Type B pancreatic cell (in vitro differentiated cells): ENCODE data around the gene MT1H. TPM values are rescaled to one million over a fixed set of nuclear protein-coding genes. Genes with fewer than 3 reads are reported as not detected.
A peak's percentile ranks its signal among the peaks of the same experiment; 100 is the strongest.
"Not testable (repeated sequence)": the region's sequence is repeated elsewhere in the genome, so short reads cannot be mapped to it uniquely, and the experiment has no call there.

Source experiments
- DNase-seq: peaks from one replicate; pipeline ENCODE4 v3.0.0; 2021; ENCODE audit warnings: mixed read lengths; ENCODE audit not compliant: unreplicated experiment; ENCODE audit errors: extremely low spot score
- H3K27ac Mint-ChIP-seq: 2 replicates; pipeline ENCODE4 v1.8.0; 2021; ENCODE audit warnings: mild to moderate bottlenecking, mixed read lengths
- H3K27me3 Mint-ChIP-seq: 2 replicates; pipeline ENCODE4 v1.8.0; 2021; ENCODE audit warnings: mixed read lengths
- H3K36me3 Mint-ChIP-seq: 2 replicates; pipeline ENCODE4 v1.8.0; 2021; ENCODE audit warnings: mixed read lengths
- H3K4me1 Mint-ChIP-seq: one replicate; pipeline ENCODE4 v1.8.0; 2021; ENCODE audit warnings: mixed read lengths; ENCODE audit not compliant: unreplicated experiment
- H3K4me3 Mint-ChIP-seq: 2 replicates; pipeline ENCODE4 v1.8.0; 2021; ENCODE audit warnings: mild to moderate bottlenecking, mixed read lengths
- H3K9me3 Mint-ChIP-seq: 2 replicates; pipeline ENCODE4 v1.8.0; 2021; ENCODE audit warnings: mixed read lengths
- CTCF ChIP-seq: fragments of 200-600 bp; sonication (generic); conservative IDR thresholded peaks from 2 replicates; pipeline ENCODE4 v1.5.0; 2021; ENCODE audit warnings: antibody characterized with exemption, mild to moderate bottlenecking
- long read RNA-seq: library from polyadenylated mRNA; unstranded; transcript quantifications from one replicate; pipeline ENCODE4 v2.0.0, GENCODE V29; 2020
- total RNA-seq: library from RNA; stranded (reverse); gene quantifications from 2 replicates; pipeline ENCODE4 v1.2.1, GENCODE V29; 2021; ENCODE audit warnings: low replicate concordance

MT1H gene
- 2.2 and 2.4 TPM in 2 replicates for total RNA-seq
- long read RNA-seq: 0 reads

DNA sequence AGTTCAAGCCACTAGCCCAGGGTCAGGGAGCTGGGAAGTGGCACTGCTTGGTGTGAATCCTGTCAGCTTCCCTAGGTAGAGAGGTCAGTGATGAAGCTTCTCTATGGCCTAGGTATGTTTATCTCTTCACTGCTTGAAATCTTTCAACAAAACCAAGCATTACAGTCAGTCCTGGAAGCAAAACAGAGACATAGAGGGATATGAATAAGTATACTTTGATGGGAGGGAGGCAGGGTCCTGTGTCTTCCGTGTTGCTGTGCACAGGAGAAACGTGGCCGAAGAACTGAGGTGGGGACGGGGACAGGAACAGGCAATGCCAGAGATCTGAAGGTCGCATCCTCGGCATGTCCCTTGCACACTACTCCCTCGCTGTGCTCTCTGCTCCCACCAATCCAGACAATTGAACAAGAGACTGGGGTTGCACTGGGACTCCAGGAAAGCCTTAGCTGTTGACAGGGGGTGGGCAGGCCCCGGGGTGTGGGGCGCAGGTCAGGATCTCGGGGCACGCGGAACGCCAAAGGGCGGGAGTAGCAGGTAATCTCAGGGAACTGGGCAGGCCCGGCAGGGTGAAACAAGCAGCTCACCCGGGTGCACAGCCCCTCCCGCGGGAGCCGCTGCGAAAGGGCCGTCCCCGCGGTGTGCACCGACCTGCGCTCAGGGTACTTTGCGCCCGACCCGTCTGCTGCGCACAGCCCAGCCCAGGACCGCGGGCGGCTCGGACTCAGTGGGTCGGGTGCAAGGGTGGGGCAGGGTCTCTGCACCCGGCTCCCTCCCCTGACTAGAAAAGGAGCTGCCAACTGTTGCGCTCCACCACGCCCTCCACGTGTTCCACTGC lies at the start of gene MT1H:
Gene MT1H (plus strand): TSS at position 810 of the 835 bp plus-strand sequence. CDS start 71 bp downstream, outside the sequence.
- no peaks in the 10 kb centered on the region for H3K9me3 Mint-ChIP-seq
- no peak within 1 kb of the TSS for H3K4me3 Mint-ChIP-seq
- peaks cover 100% of the 10 kb centered on the region for H3K27me3 Mint-ChIP-seq
- no peaks in the 10 kb centered on the region for H3K36me3 Mint-ChIP-seq
- no peak for TF ChIP-seq CTCF
- H3K4me1 Mint-ChIP-seq: peaks cover 2% of the 10 kb centered on the region
- DNase-seq: no peak
- H3K27ac Mint-ChIP-seq: no peak within 1 kb of the TSS

DNA sequence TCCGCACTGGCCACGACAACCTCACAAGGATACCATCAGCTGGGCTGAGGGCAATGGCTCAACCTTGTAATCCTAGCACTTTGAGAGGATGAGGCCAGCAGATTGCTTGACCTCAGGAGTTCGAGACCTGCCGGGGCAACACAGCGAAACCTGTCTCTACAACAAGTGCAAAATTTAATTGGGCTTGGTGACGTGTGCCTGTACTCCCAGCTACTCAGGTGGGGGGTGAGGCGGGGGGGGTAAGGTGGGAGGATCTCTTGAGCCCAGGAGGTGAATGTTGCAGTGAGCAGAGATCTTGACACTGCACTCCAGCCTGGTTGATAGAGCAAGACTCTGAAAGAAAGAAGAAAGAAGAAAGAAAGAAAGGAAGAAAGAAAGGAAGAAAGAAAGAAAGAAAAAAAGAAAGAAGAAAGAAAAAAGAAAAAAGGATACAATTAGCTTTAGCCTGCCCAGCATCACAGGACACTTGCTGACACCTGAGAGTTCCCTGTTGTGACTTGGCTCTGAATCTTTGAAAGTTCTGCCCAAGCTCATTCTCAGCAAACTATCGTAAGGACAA lies 49.2 kb upstream of the MT1H start:
- Mint-ChIP-seq H3K9me3 (peaks cover 8% of the 10 kb centered on the region), H3K4me1 (no peaks in the 10 kb centered on the region), H3K36me3 (peaks cover 6% of the 10 kb centered on the region), H3K27me3 (peaks cover 90% of the 10 kb centered on the region), H3K27ac (no peak overlapping the region), H3K4me3 (no peak overlapping the region)
- DNase-seq: no peak
- TF ChIP-seq CTCF: no peak

DNA sequence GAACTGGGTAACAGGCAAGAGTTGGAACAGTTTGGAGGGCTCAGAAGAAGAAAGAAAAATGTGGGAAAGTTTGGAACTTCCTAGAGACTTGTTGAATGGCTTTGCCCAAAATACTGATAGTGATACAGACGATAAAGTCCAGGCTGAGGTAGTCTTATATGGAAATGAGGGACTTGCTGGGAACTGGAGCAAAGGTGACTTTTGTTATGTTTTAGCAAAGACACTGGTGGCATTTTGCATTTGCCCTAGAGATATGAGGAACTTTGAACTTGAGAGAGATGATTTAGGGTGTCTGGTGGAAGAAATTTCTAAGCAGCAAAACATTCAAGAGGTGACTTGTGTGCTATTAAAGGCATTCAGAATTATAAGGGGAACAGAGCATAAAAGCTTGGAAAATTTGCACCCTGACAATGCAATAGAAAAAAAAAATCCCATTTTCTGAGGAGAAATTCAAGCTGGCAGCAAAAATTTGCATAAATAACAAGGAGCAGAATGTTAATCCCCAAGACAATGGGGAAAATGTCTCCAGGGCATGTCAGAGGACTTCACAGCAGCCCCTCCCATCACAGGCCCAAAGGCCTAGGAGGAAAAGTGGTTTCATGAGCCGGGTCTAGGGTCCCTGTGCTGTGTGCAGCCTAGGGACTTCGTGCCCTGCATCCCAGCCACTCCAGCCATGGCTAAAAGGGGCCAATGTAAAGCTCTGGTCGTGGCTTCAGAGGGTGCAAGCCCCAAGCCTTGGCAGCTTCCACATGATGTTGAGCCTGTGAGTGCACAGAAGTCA lies 47.8 kb upstream of the MT1H start:
- H3K27ac Mint-ChIP-seq, H3K4me1 Mint-ChIP-seq, H3K4me3 Mint-ChIP-seq, H3K9me3 Mint-ChIP-seq, H3K36me3 Mint-ChIP-seq, DNase-seq: not testable (repeated sequence)
- peaks cover 93% of the 10 kb centered on the region for H3K27me3 Mint-ChIP-seq

DNA sequence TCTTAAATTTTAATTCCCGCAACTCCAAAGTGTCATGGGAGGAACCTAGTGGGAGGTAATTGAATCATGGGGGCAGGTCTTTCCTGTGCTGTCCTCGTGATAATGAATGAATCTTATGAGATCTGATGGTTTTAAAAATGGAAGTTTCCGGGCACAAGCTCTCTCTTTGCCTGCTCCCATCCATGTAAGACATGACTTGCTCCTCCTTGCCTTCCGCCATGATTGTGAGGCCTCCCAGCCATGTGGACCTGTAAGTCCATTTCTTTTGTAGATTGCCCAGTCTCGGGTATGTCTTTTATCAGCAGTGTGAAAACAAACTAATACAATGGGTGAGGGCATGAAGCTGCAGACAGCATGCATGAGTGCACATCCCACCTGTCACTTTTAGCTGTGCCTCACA lies 46.4 kb upstream of the MT1H start:
- H3K9me3 Mint-ChIP-seq, H3K27ac Mint-ChIP-seq, H3K4me3 Mint-ChIP-seq, H3K36me3 Mint-ChIP-seq, H3K4me1 Mint-ChIP-seq, DNase-seq: not testable (repeated sequence)
- H3K27me3 Mint-ChIP-seq: peaks cover 86% of the 10 kb centered on the region

DNA sequence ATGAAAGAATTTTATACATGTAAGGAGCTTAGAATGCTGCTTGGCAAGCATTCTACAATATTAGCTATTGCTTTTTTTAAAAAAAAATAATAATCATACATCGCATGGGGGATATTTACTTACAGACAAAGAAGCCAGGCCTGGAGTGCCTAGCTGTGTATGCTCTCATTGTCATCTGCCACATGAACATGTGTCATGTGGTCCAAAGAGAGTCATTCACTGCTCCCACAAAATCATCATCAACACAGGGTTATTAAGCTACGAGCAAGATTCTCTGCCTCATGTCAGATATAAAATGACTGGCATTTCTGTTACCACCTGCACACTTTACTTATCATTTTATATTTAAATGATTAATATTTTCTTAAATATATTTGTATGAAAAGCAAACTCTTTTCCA lies 46.0 kb upstream of the MT1H start:
- Mint-ChIP-seq H3K36me3 (peaks cover 6% of the 10 kb centered on the region), H3K27me3 (peaks cover 85% of the 10 kb centered on the region), H3K4me1 (peaks cover 5% of the 10 kb centered on the region), H3K4me3 (no peak overlapping the region), H3K27ac (no peak overlapping the region), H3K9me3 (peaks cover 8% of the 10 kb centered on the region)
- TF ChIP-seq CTCF: no peak
- DNase-seq: no peak

GRCh38 chr16:56625140-56625942 lies 44.3 kb upstream of the MT1H start, which contains the start of gene MT1E:
Gene MT1E (plus strand): TSS chr16:56625781. CDS start chr16:56625852, 71 bp downstream.
- no peak for DNase-seq
- Mint-ChIP-seq H3K9me3 (peaks cover 8% of the 10 kb centered on the region), H3K27me3 (peaks cover 85% of the 10 kb centered on the region), H3K4me3 (peak within 1 kb of the TSS; percentile 86), H3K36me3 (peaks cover 6% of the 10 kb centered on the region), H3K4me1 (peaks cover 6% of the 10 kb centered on the region), H3K27ac (no peak within 1 kb of the TSS)
- TF ChIP-seq CTCF: no peak
